ENCODE data around the gene ANXA1.
"Not testable (repeated sequence)": the region's sequence is repeated elsewhere in the genome, so short reads cannot be mapped to it uniquely, and the experiment has no call there.

The ANXA1 gene

GRCh38 chr9:73168298-73168934 is 16.8 kb downstream of the ANXA1 start:
- DNase-seq (ENCODE audit: low read depth in 2 of 2): no peak

- DNase-seq (ENCODE audit: low read depth in 2 of 2): no peak
Measured at GRCh38 chr9:73170185-73170957, 18.7 kb downstream of the ANXA1 start.

DNA sequence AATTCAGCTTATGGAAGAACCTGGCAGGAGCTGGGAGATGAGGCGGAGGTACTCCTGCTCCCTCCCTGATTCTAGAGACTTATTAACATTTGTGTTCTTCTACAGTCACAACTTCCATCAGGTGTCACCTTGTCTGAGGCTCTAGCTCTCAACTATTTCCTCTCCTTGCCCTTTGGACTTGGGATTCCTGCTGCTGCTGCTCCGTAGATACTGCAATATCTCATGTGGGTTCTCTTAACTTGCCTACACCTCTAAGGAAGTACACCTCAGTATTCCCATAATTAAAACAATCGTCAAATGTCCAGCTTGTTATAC is 21.2 kb downstream of the ANXA1 start:
- DNase-seq (ENCODE audit: low read depth in 2 of 2): no peak

DNA sequence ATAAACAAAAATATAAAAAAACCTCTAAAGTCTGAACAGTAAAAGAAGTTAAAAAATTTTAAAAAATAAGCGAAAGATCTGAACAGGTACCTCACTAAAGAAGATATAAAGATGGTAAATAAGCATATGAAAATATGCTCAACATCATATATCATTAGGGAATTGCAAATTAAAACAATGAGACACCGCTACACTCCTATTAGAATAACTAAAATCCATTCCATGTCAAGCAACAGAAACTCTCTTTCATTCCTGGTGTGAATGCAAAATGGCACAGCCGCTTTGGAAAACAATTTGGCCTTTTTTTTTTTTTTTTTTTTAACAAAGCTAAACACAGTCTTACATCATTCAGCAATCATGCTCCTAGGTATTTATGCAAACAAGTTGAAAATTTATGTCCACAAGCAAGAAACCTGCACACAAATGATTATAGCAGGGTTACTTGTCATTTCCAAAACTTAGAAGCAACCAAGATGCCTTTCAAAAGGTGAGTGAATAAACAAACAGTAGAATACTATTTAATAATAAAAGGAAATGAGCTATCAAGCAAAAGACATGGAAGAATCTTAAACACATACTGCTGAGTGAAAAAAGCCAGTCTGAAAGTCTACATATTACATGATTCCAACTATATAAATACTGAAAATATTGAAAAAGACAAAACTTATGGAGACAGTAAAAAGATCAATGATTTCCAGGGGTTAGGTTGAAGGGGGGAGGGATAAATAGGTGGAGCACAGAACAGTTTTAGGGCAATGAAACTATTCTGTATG is 22.1 kb downstream of the ANXA1 start:
- DNase-seq (ENCODE audit: low read depth in 2 of 2): no peak

DNA sequence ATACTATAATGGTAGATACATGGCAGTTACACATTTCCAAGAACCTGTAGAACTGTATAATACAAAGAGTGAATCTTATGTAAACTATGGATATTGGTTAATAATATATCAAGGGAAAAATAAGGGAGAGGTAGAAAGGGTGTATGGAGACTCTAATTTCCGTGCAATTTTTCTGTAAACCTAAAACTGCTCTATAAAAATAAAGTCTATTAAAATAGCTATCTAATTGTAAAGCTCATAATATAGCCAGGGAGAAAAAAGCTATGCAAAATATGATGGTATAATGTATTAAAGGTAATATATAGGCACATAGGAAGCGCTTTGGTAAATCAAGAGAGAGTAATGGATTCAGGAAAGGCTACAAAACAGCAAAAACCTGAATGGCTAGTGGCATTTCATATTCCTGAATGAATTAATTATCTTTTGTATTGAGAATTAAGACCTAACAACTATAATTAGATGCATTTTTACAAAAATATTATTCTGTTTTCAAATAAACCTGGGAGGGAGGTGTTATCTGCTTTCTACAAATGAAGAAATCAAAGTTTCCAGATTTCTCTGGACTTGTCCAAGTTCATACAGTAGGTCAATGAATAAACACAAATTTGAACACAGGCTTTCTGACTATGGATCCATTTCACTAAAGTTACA is 22.8 kb downstream of the ANXA1 start:
- DNase-seq (ENCODE audit: low read depth in 2 of 2): no peak

- DNase-seq (ENCODE audit: low read depth in 2 of 2): no peak
Measured at GRCh38 chr9:73176450-73176875, 24.8 kb downstream of the ANXA1 start.

DNA sequence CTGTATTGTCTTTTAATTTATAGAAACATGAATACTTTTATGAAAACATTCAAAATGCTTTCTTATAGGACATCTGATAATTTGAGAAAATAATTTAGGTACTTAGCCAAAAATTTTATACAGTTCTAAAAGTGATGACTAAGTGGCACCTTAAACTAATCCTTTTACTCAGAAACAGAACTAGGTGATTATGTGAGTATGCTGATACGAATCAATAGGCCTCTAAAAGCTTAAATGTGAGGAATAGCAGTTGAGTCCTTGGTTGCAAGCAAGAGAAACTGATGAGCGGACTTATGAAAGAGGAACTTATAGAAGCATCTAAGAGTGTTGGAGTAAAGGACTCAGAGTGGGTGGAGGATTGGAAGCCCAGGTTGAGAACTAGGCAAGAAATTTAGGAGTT is 26.4 kb downstream of the ANXA1 start:
- DNase-seq (ENCODE audit: low read depth in 2 of 2): no peak

- no peak for DNase-seq (ENCODE audit: low read depth in 2 of 2)
Measured at GRCh38 chr9:73179589-73179988, 27.9 kb downstream of the ANXA1 start.

DNA sequence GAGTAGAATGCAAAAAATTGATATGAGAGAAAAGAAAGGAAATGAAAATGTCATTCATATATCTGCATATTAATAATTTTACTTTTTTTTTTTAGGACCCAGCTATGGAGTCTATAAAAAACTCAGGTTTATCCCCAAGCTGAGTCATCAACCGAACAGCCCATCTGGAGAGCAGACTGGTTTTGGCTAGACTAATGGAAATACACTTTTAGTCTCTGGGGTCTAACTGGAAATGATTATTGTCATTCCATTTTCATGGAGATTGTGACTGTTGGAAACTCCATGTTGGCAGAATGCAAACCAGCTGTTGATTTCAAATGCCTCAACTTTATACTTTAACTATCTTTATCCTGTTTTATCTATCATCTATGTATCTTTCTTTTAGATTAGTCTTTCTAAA is 28.7 kb downstream of the ANXA1 start:
- no peak for DNase-seq (ENCODE audit: low read depth in 2 of 2)

DNA sequence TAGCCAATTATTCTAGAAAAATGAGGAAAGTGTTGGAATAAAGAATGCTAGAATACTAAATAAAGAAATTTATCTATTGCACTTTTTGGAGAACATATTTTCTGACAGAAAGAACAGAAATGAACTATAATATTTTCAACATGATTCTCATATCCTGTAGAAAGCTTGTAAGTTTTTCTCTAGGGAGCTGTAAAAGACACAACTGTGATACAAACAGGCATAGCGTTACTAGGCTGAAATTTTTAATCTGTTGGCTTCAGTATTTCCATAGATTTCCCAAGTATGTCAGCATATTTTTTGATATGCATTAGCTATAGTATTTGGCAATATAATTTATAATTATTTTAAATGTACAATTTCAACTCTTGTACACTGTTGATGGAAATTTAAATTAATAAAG is 31.3 kb downstream of the ANXA1 start:
- no peak for DNase-seq (ENCODE audit: low read depth in 2 of 2)

- no peak for DNase-seq (ENCODE audit: low read depth in 2 of 2)
Measured at GRCh38 chr9:73183428-73183827, 31.8 kb downstream of the ANXA1 start.

DNA sequence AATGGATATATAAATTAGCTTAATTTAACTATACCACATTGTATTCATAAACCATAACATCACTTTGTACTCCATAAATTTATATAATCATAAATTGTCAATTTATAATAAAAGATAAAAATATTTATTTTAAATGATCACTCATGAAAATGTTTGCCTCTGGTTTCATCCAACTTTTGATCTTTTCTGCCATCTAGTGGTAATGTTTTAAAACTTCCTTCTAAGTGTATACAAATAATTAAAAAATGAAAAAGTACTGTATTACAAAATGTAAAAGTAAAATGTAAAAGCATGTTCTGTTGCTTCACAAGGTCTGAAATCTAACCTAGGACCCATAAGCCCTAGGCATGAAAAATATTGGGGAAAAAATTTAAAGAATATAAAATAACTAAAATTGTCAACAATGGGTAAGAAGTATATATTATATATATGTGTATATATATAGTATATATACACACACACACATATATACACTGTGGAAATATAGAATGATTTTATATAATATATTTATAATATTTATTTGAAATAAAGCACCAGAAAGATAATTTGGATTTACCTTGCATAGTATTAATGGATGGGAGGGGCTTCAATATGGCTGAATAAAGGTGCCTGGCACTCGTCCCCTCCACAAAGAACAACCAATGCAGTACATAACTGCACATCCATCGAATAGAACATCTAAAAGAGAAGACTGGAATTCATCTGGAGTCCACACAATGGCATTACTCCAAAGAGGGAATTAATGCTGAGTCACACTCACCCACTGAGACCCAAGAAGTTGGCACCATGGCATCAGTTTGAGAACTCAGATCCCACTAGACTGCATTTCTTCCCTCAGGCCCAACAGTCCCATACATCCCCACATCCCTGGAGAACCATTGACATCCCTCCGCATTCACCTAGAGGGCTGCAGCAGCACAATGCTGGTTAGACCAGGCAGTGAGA is 32.5 kb downstream of the ANXA1 start:
- DNase-seq (ENCODE audit: low read depth in 2 of 2): no peak

GRCh38 chr9:73191109-73191508 is 39.4 kb downstream of the ANXA1 start:
- not testable (repeated sequence) for DNase-seq (ENCODE audit: low read depth in 2 of 2)

DNA sequence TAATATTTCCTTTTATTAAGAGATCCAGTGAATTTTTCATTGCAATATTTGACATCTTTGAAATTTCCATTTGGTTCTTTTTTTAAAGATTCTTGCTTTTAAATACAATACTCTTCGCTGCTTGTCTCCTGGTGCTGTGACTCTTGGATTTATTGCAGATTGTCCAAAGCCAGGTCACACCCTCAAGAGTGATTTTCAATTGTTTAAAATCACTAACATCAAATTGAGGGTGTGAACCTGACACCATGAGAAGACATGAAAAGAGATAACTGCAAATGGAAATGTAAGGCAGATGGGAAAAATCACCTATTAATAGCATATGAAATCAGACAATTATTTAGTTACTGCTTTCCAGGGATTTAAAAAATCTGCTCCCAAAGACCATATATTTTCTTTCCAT is 42.6 kb downstream of the ANXA1 start:
- DNase-seq (ENCODE audit: low read depth in 2 of 2): no peak

DNA sequence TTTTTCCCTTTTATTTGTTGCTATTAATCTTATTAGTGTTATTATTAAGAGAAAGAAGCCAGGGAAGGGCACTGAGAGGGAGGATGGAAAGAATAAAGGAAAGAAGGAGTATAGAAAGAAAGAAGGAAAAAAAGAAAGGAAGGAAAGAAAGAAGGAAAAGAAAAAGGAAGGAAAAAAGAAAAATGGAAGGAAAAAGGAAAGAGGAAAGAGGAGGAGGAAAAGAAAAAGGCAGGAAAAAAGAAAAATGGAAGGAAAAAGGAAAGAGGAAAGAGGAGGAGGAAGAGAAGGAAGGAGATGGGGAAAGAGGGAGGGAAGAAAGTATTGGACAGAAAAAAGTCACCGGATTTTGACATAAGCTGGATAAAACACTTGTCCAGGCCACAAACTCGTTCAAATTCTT is 47.8 kb downstream of the ANXA1 start:
- DNase-seq (ENCODE audit: low read depth in 2 of 2): no peak

- no peak for DNase-seq (ENCODE audit: low read depth in 2 of 2)
Measured at GRCh38 chr9:73199886-73200285, 48.2 kb downstream of the ANXA1 start.

GRCh38 chr9:73200694-73201452 is 49.2 kb downstream of the ANXA1 start:
- DNase-seq (ENCODE audit: low read depth in 2 of 2): no peak

- DNase-seq (ENCODE audit: low read depth in 2 of 2): no peak
Measured at GRCh38 chr9:73202980-73203379, 51.3 kb downstream of the ANXA1 start.

DNA sequence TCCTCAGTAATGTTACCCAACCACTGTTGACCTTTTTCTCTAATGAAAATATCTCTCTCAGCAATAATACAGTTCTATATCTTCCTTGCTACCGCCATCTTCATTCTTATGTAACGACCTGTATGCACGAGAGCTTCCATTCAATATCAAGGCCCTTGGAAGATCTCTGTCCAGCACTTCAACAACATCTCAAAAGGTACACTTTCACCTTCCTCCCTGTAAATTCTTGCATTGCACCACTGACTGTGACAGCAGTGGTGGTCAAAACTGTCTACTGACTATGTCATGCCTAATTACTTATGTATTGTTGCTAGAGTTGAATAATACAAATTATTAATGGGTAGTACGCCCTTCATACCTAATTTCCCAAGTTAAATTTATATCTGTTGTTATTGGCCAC is 53.3 kb downstream of the ANXA1 start:
- no peak for DNase-seq (ENCODE audit: low read depth in 2 of 2)

DNA sequence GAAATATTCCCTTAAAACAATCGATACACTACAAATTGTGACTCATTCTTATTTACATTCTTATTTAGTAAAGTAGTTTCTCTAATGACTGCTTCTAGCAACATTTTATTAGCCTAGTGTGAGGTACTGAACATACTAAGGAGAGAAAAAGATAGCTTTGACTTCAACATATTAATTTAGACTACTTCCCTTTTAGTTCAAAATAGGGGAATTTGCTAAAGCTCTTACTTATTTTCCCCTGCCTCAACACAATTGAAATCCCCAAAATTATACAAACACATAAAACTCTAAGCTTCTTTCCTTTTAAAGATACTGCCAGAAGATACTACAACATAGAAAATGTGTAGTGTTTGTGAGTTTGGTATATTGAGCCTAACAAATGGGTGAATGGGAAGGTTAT is 55.2 kb downstream of the ANXA1 start:
- no peak for DNase-seq (ENCODE audit: low read depth in 2 of 2)

Data from stimulated activated CD8-positive, alpha-beta memory T cell treated with anti-CD3 and anti-CD28 coated beads, Interleukin-2, amount 100 ng/mL, for 48 hours (primary cell).